Activated naive CD8-positive, alpha-beta T cell treated with anti-CD3 and anti-CD28 coated beads for 36 hours (primary cell): ENCODE results near the gene PGBD4. TPM values are rescaled to one million over a fixed set of nuclear protein-coding genes. Genes with fewer than 3 reads are reported as not detected.
"Not testable (repeated sequence)": the region's sequence is repeated elsewhere in the genome, so short reads cannot be mapped to it uniquely, and the experiment has no call there.

ENCODE experiments used
- DNase-seq: peaks from one replicate; pipeline ENCODE4 v3.0.0; 2021
- H3K27ac Mint-ChIP-seq: one replicate; pipeline ENCODE4 v1.8.0; 2022; ENCODE audit warnings: mild to moderate bottlenecking, moderate library complexity, mixed read lengths
- H3K27me3 Mint-ChIP-seq: one replicate; pipeline ENCODE4 v1.8.0; 2022; ENCODE audit warnings: mild to moderate bottlenecking, mixed read lengths
- H3K36me3 Mint-ChIP-seq: one replicate; pipeline ENCODE4 v1.8.0; 2021; ENCODE audit warnings: mild to moderate bottlenecking, mixed read lengths
- H3K4me1 Mint-ChIP-seq: one replicate; pipeline ENCODE4 v1.8.0; 2021; ENCODE audit warnings: mixed read lengths
- H3K4me3 Mint-ChIP-seq: one replicate; pipeline ENCODE4 v1.8.0; 2022; ENCODE audit warnings: mild to moderate bottlenecking, moderate library complexity, mixed read lengths
- H3K9me3 Mint-ChIP-seq: one replicate; pipeline ENCODE4 v1.8.0; 2022; ENCODE audit warnings: mixed read lengths
- total RNA-seq, 2 experiments: library from RNA; stranded (reverse); gene quantifications; one replicate each; pipeline ENCODE4 v1.2.3, GENCODE V29; 2021

The PGBD4 gene
- total RNA-seq, 2 experiments from 2014 or later: 2.7 to 2.8 TPM

DNA sequence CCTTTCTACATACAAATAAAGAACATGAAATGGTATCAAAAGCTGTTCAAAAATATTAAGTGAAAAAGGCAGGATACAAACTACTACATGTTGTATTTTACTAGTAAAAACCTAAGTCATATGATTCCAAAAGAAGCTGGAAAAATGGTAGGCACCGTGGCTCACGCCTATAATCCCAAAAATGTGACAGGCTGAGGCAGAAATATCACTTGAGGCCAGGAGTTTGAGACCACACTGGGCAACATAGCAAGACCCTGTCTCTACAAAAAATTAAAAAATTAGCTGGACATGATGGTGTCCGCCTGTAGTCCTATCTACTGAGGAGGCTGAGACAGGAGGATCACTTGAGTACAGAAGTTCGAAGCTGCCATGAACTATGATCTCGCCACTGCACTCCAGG lies 2.0 kb upstream of the PGBD4 start:
- Mint-ChIP-seq H3K4me1 (peaks cover 29% of the 10 kb centered on the region), H3K4me3 (peak overlapping the region; percentile 100), H3K9me3 (peaks cover 13% of the 10 kb centered on the region), H3K36me3 (peaks cover 40% of the 10 kb centered on the region), H3K27me3 (no peaks in the 10 kb centered on the region), H3K27ac (no peak overlapping the region)
- DNase-seq: no peak

DNA sequence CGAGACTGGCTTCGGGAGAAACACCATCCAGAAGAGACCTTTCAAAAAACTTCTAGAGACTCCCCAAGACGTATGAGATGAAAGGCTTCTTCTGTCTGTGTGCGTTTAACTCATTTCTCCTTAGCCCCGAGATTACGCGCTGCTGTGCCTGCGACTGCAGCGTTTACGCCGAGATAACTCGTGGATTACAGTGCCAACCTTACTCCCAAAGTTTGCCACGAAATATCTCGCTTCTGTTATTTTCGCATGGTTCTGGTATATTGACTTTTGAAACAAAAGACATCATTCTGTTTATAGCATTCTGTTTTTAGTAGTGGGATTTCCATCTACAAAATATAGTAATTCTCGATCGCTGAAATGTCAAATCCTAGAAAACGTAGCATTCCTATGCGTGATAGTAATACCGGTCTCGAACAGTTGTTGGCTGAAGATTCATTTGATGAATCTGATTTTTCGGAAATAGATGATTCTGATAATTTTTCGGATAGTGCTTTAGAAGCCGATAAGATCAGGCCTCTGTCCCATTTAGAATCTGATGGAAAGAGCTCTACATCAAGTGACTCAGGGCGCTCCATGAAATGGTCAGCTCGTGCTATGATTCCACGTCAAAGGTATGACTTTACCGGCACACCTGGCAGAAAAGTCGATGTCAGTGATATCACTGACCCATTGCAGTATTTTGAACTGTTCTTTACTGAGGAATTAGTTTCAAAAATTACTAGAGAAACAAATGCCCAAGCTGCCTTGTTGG lies 467 bp downstream of the PGBD4 start:
- peak overlapping the region; percentile 100 for H3K4me3 Mint-ChIP-seq
- peaks cover 16% of the 10 kb centered on the region for H3K9me3 Mint-ChIP-seq
- peaks cover 43% of the 10 kb centered on the region for H3K36me3 Mint-ChIP-seq
- no peak for DNase-seq
- H3K4me1 Mint-ChIP-seq: peaks cover 26% of the 10 kb centered on the region
- no peaks in the 10 kb centered on the region for H3K27me3 Mint-ChIP-seq
- peak overlapping the region; percentile 99 for H3K27ac Mint-ChIP-seq

DNA sequence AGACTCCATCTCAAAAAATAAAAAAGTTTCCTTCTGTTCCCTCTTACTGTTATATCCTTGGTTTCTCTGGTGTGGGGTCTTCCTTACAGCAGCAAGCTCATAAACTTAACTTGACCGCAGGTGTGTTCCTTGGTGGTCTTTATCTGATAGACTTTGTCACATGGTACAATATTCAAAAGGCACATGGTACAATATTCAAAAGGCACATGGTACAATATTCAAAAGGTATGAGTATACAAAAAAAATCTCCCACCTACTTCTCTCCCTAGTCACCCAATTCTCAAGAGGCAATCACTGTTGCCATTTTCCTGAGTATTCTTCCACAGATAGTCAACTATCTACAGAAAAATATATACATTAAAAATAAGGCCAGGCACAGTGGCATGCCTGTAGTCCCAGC lies 4.5 kb downstream of the PGBD4 start:
- Mint-ChIP-seq H3K9me3 (peaks cover 16% of the 10 kb centered on the region), H3K4me3 (no peak overlapping the region), H3K27me3 (no peaks in the 10 kb centered on the region), H3K27ac (no peak overlapping the region), H3K4me1 (peaks cover 8% of the 10 kb centered on the region), H3K36me3 (peaks cover 35% of the 10 kb centered on the region)
- DNase-seq: no peak

DNA sequence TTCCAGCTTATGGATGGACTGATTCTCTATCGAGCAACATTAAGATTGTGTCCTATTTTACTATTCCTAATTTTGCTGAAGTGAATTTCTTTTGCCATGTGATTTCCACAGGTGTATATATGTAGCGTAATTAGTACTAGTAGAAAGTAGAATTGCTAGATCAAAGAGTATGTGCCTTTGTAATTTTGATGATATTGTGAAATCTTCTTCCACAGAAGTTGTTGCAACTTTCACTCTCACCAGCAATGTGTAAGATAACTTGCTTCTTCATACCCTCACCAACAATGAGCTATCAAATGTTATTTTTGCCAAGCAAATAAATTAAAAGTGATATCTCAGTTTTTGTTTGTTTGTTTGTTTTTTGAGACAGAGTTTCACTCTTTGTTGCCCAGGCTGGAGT lies 5.4 kb downstream of the PGBD4 start:
- Mint-ChIP-seq H3K27ac (no peak overlapping the region), H3K4me3 (no peak overlapping the region), H3K27me3 (no peaks in the 10 kb centered on the region), H3K36me3 (peaks cover 29% of the 10 kb centered on the region), H3K4me1 (peaks cover 6% of the 10 kb centered on the region), H3K9me3 (peaks cover 13% of the 10 kb centered on the region)
- no peak for DNase-seq

DNA sequence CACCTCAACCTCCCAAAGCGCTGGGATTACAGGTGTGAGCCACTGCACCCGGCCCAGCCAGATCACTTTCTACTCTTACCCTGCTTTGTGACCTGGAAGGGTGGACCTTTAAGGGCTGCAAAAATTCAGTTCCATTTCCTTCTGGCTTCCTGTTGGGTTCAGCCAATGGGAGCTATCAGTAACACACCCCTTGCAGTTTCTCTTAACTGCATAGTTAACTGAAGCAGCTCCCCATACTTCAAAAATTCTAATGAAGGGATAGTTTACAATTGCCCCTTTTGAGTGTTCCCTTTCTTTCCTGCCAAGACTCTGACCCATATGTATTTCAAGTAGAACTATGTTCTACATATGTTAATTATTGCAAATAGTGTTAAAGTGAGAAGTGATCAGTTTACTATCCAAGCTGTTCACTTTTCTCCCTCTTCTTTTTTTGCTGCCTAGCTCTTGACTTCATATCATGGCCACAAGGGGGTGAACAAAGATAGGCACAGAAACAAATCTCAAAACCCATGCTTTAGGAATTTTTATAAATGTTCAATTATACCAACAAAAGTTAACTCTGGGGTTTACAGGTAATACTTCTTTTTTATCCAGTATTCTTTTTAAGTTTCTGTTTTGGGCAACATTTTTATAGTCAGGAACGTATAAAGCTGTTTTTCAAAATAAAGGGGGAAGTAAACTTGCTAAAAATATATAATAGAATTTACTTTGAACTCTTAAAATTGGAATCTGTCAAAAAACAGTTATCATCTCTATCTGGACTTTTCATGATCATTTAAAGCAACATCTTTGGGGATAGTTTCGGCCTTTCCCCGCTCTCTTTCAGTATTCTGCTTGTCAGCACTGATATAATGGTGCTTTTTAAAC lies 8.1 kb downstream of the PGBD4 start:
- Mint-ChIP-seq H3K27me3 (peaks cover 6% of the 10 kb centered on the region), H3K27ac (no peak overlapping the region), H3K4me1 (no peaks in the 10 kb centered on the region), H3K36me3 (peaks cover 4% of the 10 kb centered on the region), H3K9me3 (peaks cover under 1% of the 10 kb centered on the region), H3K4me3 (no peak overlapping the region)
- no peak for DNase-seq

DNA sequence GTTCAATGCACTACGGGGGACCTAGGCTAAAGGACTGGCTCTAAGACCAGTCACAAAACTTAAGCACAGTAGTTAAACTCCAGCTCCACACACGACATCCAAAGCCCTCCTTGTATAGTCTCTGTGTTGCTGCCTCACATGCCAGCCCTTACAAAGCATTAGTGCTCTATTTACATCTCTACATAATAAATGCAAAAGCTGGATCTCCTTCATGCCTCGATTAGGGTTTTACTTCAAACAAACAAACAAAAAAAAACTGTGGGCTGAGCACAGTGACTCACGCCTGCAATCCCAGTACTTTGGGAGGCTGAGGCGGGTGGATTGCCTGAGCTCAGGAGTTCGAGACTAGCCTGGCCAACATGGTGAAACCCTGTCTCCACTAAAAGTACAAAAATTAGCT lies 9.6 kb downstream of the PGBD4 start:
- no peaks in the 10 kb centered on the region for H3K36me3 Mint-ChIP-seq
- no peak overlapping the region for H3K4me3 Mint-ChIP-seq
- no peaks in the 10 kb centered on the region for H3K9me3 Mint-ChIP-seq
- no peaks in the 10 kb centered on the region for H3K4me1 Mint-ChIP-seq
- H3K27me3 Mint-ChIP-seq: peaks cover 6% of the 10 kb centered on the region
- no peak overlapping the region for H3K27ac Mint-ChIP-seq
- no peak for DNase-seq

DNA sequence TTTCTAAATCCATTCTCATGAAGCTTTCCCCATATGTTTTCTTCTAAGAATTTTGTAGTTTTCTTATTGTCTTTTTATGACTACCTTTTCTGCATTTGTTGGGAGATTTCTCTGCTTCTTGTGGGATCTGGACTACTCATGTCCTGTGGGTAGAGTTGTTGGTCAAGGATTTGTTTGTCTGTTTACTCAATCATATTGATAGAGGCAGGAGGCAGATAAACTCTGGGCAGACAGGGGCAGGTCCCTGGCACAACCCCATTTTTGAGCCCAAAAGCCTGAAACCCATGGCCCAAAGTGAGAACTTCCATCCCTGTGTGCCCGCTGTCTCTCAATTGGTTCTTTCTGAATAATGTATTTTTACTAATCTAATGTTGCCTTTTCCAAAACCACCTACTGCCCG lies 12.3 kb downstream of the PGBD4 start:
- DNase-seq: no peak
- Mint-ChIP-seq H3K4me3 (no peak overlapping the region), H3K36me3 (no peaks in the 10 kb centered on the region), H3K27ac (no peak overlapping the region), H3K4me1 (no peaks in the 10 kb centered on the region), H3K9me3 (no peaks in the 10 kb centered on the region), H3K27me3 (peaks cover 24% of the 10 kb centered on the region)

DNA sequence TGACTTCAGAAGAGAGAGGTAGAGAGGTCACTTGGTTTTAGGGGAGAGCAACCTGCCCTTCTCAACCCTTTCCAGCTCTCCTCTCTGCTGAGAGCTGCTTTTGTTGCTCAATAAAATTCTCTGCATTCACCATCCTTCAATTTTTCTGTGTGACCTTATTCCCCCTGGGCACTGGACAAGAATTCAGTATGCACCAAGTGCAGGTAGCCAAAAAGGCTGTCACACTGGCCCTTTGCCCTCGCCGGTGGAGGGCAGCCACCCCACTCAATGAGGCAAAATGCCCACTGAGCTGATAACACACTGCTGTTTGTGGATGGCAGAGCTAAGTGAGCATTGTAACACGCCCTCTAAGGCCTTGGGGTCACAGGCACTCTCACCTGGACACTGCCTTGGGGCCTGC lies 12.9 kb downstream of the PGBD4 start:
- Mint-ChIP-seq H3K36me3 (no peaks in the 10 kb centered on the region), H3K9me3 (no peaks in the 10 kb centered on the region), H3K4me3 (no peak overlapping the region), H3K27ac (no peak overlapping the region), H3K4me1 (no peaks in the 10 kb centered on the region), H3K27me3 (peaks cover 24% of the 10 kb centered on the region)
- no peak for DNase-seq

DNA sequence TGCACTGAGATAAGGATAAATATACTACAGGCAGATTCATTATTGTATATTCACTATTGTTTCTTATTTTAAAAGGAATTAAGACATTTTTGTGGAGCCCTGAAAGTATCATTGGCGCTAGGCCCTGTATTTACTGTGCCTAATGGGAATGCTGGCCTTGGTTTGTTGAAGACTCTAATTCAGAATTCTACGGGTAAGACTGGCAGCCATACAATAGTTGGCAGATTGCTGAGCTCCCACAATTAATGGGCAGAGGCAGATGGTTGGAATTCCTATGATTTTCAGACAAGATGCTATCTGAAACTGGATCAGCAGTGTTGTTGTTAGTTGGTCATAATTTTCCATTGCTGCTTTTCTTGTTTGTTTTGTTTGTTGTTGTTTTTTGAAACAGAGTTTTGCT lies 14.7 kb downstream of the PGBD4 start:
- H3K27me3 Mint-ChIP-seq: peaks cover 36% of the 10 kb centered on the region
- H3K4me3 Mint-ChIP-seq: no peak overlapping the region
- no peak for DNase-seq
- no peaks in the 10 kb centered on the region for H3K9me3 Mint-ChIP-seq
- no peaks in the 10 kb centered on the region for H3K36me3 Mint-ChIP-seq
- no peaks in the 10 kb centered on the region for H3K4me1 Mint-ChIP-seq
- H3K27ac Mint-ChIP-seq: no peak overlapping the region

DNA sequence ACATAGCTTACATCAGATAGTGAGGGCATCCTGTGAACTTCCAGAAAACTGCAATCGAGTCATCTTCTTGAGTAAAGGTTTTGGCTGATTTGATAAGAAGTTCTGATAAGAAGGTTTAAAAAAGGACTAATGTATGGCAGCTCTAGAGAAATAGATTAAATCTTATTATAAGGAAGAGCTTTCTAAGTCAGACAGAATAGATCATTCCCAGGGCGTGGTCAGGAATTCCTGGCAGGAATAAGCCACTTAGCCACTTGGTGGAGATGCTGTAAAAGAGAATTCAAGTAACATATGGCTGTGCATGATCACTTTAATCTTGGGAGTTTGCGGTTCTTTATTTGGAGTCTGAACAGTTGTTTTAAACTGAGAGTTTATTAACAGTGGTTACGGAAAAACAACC lies 17.4 kb downstream of the PGBD4 start:
- Mint-ChIP-seq H3K36me3 (no peaks in the 10 kb centered on the region), H3K4me3 (no peak overlapping the region), H3K9me3 (no peaks in the 10 kb centered on the region), H3K27ac (no peak overlapping the region), H3K4me1 (no peaks in the 10 kb centered on the region), H3K27me3 (peaks cover 31% of the 10 kb centered on the region)
- no peak for DNase-seq

DNA sequence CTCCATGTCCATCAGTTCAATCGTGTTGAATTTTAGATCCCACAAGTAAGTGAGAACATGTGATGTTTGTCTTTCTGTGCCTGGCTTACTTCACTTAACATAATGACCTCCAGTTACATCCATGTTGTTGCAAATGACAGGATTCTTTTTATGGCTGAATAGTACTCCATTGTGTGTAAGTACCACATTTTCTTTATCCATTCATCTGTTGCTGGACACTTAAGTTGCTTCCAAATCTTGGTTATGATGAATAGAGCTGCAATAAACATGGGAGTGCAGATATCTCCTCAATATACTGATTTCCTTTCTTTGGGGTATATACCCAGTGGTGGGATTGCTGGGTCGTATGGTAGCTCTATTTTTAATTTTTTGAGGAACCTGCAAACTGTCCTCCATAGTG lies 18.5 kb downstream of the PGBD4 start:
- not testable (repeated sequence) for H3K4me3 Mint-ChIP-seq, DNase-seq, H3K27ac Mint-ChIP-seq, H3K9me3 Mint-ChIP-seq, H3K36me3 Mint-ChIP-seq, H3K4me1 Mint-ChIP-seq
- H3K27me3 Mint-ChIP-seq: peaks cover 30% of the 10 kb centered on the region

DNA sequence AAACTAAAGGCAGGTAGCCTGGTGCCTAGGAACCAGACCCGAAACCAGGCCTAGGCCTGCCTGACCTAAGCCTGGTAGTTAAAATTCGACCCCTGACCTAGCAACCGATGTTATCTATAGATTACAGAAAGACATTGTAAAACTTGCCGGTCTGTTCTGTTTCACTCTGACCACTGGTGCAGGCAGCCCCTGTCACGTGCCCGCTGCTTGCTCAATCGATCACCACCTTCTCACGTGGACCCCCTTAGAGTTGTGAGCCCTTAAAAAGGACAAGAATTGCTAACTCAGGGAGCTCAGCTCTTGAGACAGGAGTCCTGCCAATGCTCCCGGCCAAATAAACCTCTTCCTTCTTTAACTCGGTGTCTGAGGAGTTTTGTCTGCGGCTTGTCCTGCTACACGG lies 19.9 kb downstream of the PGBD4 start:
- H3K27me3 Mint-ChIP-seq: peaks cover 28% of the 10 kb centered on the region
- not testable (repeated sequence) for H3K4me3 Mint-ChIP-seq, H3K27ac Mint-ChIP-seq, H3K4me1 Mint-ChIP-seq, H3K9me3 Mint-ChIP-seq, H3K36me3 Mint-ChIP-seq, DNase-seq

DNA sequence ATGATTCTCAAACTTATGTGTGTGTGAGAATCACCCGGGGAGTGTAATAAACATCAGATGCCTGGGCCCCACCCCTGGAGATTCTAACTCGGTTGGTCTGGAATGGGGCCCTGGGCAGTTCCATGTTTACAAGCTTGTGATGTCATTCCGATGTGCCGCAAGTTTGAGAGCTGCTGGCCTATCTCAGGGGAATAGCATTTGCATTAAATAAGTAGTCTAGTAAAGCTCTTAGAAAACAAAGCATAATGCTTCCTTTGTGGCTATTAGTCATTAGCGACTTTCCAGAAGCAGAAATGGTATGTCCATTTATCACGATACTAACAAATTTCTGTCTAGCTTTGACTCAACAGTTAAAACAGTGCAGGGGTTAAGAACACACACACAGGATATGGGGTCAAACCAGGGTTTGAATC lies 20.9 kb downstream of the PGBD4 start:
- no peaks in the 10 kb centered on the region for H3K4me1 Mint-ChIP-seq
- no peaks in the 10 kb centered on the region for H3K36me3 Mint-ChIP-seq
- no peaks in the 10 kb centered on the region for H3K9me3 Mint-ChIP-seq
- no peak for DNase-seq
- peaks cover 18% of the 10 kb centered on the region for H3K27me3 Mint-ChIP-seq
- no peak overlapping the region for H3K4me3 Mint-ChIP-seq
- no peak overlapping the region for H3K27ac Mint-ChIP-seq

DNA sequence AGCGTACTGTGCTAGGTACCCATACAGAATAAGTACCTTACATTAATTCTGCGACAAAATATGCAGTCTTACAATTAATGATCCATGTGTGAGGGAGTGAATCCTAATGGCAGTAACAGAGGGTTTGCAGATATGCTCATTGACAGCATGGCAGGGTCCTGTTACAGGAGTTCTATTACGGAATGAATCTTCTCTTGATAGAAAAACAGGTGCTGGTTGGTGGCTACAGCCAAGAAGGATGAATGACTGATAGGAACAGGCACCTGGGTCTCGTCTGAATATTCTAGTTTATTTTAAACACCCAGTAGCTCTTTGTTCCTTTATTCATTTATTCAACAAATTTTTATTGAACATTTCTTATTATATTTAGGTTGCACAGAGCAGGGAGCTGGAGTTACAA lies 22.8 kb downstream of the PGBD4 start:
- H3K4me3 Mint-ChIP-seq: no peak overlapping the region
- no peaks in the 10 kb centered on the region for H3K36me3 Mint-ChIP-seq
- no peak for DNase-seq
- peaks cover 12% of the 10 kb centered on the region for H3K27me3 Mint-ChIP-seq
- H3K4me1 Mint-ChIP-seq: no peaks in the 10 kb centered on the region
- H3K27ac Mint-ChIP-seq: no peak overlapping the region
- no peaks in the 10 kb centered on the region for H3K9me3 Mint-ChIP-seq

DNA sequence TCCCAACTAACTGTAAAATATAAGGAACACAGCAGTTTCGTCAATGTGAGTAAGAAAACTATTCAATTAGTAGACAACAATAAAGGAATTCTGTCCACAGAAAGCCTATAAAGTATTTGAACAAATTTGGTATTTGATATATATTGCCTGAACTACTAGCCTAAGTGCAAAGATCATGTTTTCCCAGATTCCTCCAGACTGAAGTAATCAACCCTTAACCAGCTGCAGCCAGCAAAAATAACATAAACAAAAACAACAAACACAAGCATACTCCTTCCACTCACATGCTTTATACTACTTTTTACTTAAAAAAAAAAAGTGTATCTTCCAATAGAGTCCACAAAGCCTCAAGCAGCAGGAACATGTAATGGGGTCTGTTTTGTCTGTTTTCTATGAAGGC lies 24.1 kb downstream of the PGBD4 start:
- Mint-ChIP-seq H3K27me3 (peaks cover 7% of the 10 kb centered on the region), H3K4me1 (no peaks in the 10 kb centered on the region), H3K27ac (no peak overlapping the region), H3K4me3 (no peak overlapping the region), H3K9me3 (no peaks in the 10 kb centered on the region), H3K36me3 (no peaks in the 10 kb centered on the region)
- DNase-seq: no peak

DNA sequence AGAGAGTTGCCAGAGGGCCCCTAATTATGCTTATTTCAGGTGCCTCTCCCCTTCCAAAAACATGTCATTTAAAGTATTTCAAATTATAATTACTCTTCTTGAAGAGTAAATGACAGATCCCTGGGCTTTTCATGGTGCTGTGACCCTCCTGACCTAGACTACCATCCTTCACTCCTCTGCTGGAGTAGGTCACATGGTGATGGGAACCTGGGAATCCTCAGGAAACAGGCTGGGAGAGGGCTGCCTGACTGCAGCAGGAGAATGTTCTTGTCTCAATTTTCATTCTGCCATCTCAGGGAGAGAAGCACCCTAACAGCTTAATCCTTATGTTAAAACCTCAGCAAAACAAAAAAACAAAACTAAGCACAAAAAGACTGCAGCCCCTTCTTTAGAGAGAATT lies 24.6 kb downstream of the PGBD4 start:
- Mint-ChIP-seq H3K36me3 (no peaks in the 10 kb centered on the region), H3K27me3 (peaks cover 1% of the 10 kb centered on the region), H3K9me3 (no peaks in the 10 kb centered on the region), H3K4me3 (no peak overlapping the region), H3K4me1 (no peaks in the 10 kb centered on the region), H3K27ac (no peak overlapping the region)
- no peak for DNase-seq
